ENCODE measurements around the gene MFAP2.

GRCh38 chr1:16981269-16981849, 939 bp upstream of the MFAP2 start:
- TF ChIP-seq CTCF (IDR thresholded peaks at IDR 0.05) (no peak), POLR2A (IDR thresholded peaks at IDR 0.05) (no peak), POLR2AphosphoS5 (IDR thresholded peaks at IDR 0.05) (no peak), EP300 (IDR thresholded peaks at IDR 0.05) (no peak)
